Measurements from ENCODE around the gene SMC1B. TPM values are rescaled to one million over a fixed set of nuclear protein-coding genes. Genes with fewer than 3 reads are reported as not detected.
A peak's percentile ranks its signal among the peaks of the same experiment; 100 is the strongest.

Gene SMC1B
- total RNA-seq, 1 donor from 2014 or later, result not detected

- TF ChIP-seq CTCF (IDR thresholded peaks at IDR 0.05), result no peak
- intact Hi-C loops (cut with DNase I), result no loop called here
- Histone ChIP-seq H3K9me3 (no peaks in the 10 kb centered on the region), H3K27ac (no peak overlapping the region), H3K27me3 (no peaks in the 10 kb centered on the region), H3K36me3 (no peaks in the 10 kb centered on the region), H3K4me3 (no peak overlapping the region), H3K4me1 (no peaks in the 10 kb centered on the region)
- no peak for DNase-seq (ENCODE audit: low spot score in 2 of 2)
Measured at GRCh38 chr22:45351956-45352355, 61.4 kb downstream of the SMC1B start.

- intact Hi-C loops (cut with DNase I), result no loop called here
- TF ChIP-seq CTCF (IDR thresholded peaks at IDR 0.05), result no peak
- peak in 1 of 2 donors; percentile 4 for DNase-seq (ENCODE audit: low spot score in 2 of 2)
Measured at GRCh38 chr22:45349916-45350315, 63.5 kb downstream of the SMC1B start.

GRCh38 chr22:45344334-45344733 lies 69.1 kb downstream of the SMC1B start:
- peak in 1 of 2 donors; percentile 61 for DNase-seq (ENCODE audit: low spot score in 2 of 2)
- Histone ChIP-seq H3K36me3 (peaks cover 30 to 35% of the 10 kb centered on the region in 2 donors), H3K4me1 (no peaks in the 10 kb centered on the region), H3K27ac (no peak overlapping the region), H3K4me3 (no peak overlapping the region), H3K9me3 (no peaks in the 10 kb centered on the region), H3K27me3 (no peaks in the 10 kb centered on the region)
- intact Hi-C loops (cut with DNase I), result no loop called here
- peak in 2 of 3 experiments; percentile 5 to 10 for TF ChIP-seq CTCF (IDR thresholded peaks at IDR 0.05)

More at GRCh38 chr22:45349916-45350315, 63.5 kb downstream of the SMC1B start:
- Histone ChIP-seq H3K9me3 (no peaks in the 10 kb centered on the region), H3K4me1 (no peaks in the 10 kb centered on the region), H3K4me3 (no peak overlapping the region), H3K36me3 (peaks cover 0 to 2% of the 10 kb centered on the region in 2 donors), H3K27me3 (no peaks in the 10 kb centered on the region), H3K27ac (no peak overlapping the region)

- Histone ChIP-seq H3K4me1 (no peaks in the 10 kb centered on the region), H3K27ac (no peak overlapping the region), H3K27me3 (no peaks in the 10 kb centered on the region), H3K36me3 (peaks cover 30 to 44% of the 10 kb centered on the region in 2 donors), H3K4me3 (no peak overlapping the region), H3K9me3 (no peaks in the 10 kb centered on the region)
- no peak for TF ChIP-seq CTCF (IDR thresholded peaks at IDR 0.05)
- intact Hi-C loops (cut with DNase I), result no loop called here
- DNase-seq (ENCODE audit: low spot score in 2 of 2), result no peak
Measured at GRCh38 chr22:45343143-45343542, 70.3 kb downstream of the SMC1B start.

GRCh38 chr22:45341498-45341897 lies 71.9 kb downstream of the SMC1B start:
- Histone ChIP-seq H3K36me3 (peaks cover 30 to 46% of the 10 kb centered on the region in 2 donors), H3K27me3 (no peaks in the 10 kb centered on the region), H3K9me3 (no peaks in the 10 kb centered on the region), H3K4me3 (no peak overlapping the region), H3K4me1 (peaks cover 7 to 11% of the 10 kb centered on the region in 2 donors), H3K27ac (no peak overlapping the region)
- no peak for DNase-seq (ENCODE audit: low spot score in 2 of 2)
- intact Hi-C loops (cut with DNase I), result no loop called here
- no peak for TF ChIP-seq CTCF (IDR thresholded peaks at IDR 0.05)

- H3K4me3 ChIP-seq, result no peak overlapping the region
- H3K4me1 ChIP-seq, result peaks cover 8 to 19% of the 10 kb centered on the region in 2 donors
- intact Hi-C loops (cut with DNase I), result no loop called here
- no peak overlapping the region for H3K27ac ChIP-seq
- TF ChIP-seq CTCF (IDR thresholded peaks at IDR 0.05), result no peak
- no peaks in the 10 kb centered on the region for H3K27me3 ChIP-seq
- no peak for DNase-seq (ENCODE audit: low spot score in 2 of 2)
- H3K36me3 ChIP-seq, result peaks cover 30 to 43% of the 10 kb centered on the region in 2 donors
- H3K9me3 ChIP-seq, result no peaks in the 10 kb centered on the region
Measured at GRCh38 chr22:45340323-45340722, 73.1 kb downstream of the SMC1B start.

Measured in ascending aorta (tissue), 2 donors.